ENCODE results near the gene CAPG.
"Not testable (repeated sequence)": the region's sequence is repeated elsewhere in the genome, so short reads cannot be mapped to it uniquely, and the experiment has no call there.

CAPG gene

GRCh38 chr2:85393836-85394235, 16.3 kb downstream of the CAPG start:
- Histone ChIP-seq H3K36me3 (replicated peaks) (no peaks in the 10 kb centered on the region; the same call in 1 of the 2 replicates), H3K9me3 (no peaks in the 10 kb centered on the region), H3K27me3 (ENCODE audit: low read depth) (no peaks in the 10 kb centered on the region), H3K4me1 (peaks cover 4% of the 10 kb centered on the region; the same call in 1 of the 2 replicates), H3K4me3 (no peak overlapping the region)
- in situ Hi-C loops (cut with MboI; ENCODE audit: low sequenced_read_pairs): no loop called here
- DNase-seq (ENCODE audit: low spot score in 2 of 2): no peak

- Histone ChIP-seq H3K4me3 (no peak overlapping the region), H3K27me3 (ENCODE audit: low read depth) (no peaks in the 10 kb centered on the region), H3K36me3 (replicated peaks) (peaks cover 4% of the 10 kb centered on the region), H3K4me1 (peaks cover 4% of the 10 kb centered on the region; the same call in 1 of the 2 replicates), H3K9me3 (no peaks in the 10 kb centered on the region)
- in situ Hi-C loops (cut with MboI; ENCODE audit: low sequenced_read_pairs): no loop called here
- DNase-seq (ENCODE audit: low spot score in 2 of 2): peak; percentile 27 to 81
Measured at GRCh38 chr2:85390941-85391669, 19.1 kb downstream of the CAPG start.

GRCh38 chr2:85388878-85389538, 21.2 kb downstream of the CAPG start:
- DNase-seq (ENCODE audit: low spot score in 2 of 2): peak in 1 of 2 experiments; percentile 2
- Histone ChIP-seq H3K36me3 (replicated peaks) (peaks cover 4% of the 10 kb centered on the region), H3K4me1 (peaks cover 4% of the 10 kb centered on the region; the same call in 1 of the 2 replicates), H3K4me3 (no peak overlapping the region), H3K9me3 (no peaks in the 10 kb centered on the region), H3K27me3 (ENCODE audit: low read depth) (no peaks in the 10 kb centered on the region)
- in situ Hi-C loops (cut with MboI; ENCODE audit: low sequenced_read_pairs): no loop called here

GRCh38 chr2:85387754-85388153, 22.4 kb downstream of the CAPG start:
- in situ Hi-C loops (cut with MboI; ENCODE audit: low sequenced_read_pairs): no loop called here
- H3K27me3 ChIP-seq (ENCODE audit: low read depth): no peaks in the 10 kb centered on the region
- no peaks in the 10 kb centered on the region for H3K9me3 ChIP-seq
- DNase-seq (ENCODE audit: low spot score in 2 of 2): no peak
- peaks cover 4% of the 10 kb centered on the region; the same call in 1 of the 2 replicates for H3K4me1 ChIP-seq
- H3K4me3 ChIP-seq: no peak overlapping the region
- peaks cover 4% of the 10 kb centered on the region for H3K36me3 ChIP-seq (replicated peaks)

GRCh38 chr2:85385746-85386145, 24.4 kb downstream of the CAPG start:
- no peak overlapping the region for H3K4me3 ChIP-seq
- peaks cover 4% of the 10 kb centered on the region; the same call in 1 of the 2 replicates for H3K4me1 ChIP-seq
- no peaks in the 10 kb centered on the region for H3K9me3 ChIP-seq
- in situ Hi-C loops (cut with MboI; ENCODE audit: low sequenced_read_pairs): no loop called here
- no peak for DNase-seq (ENCODE audit: low spot score in 2 of 2)
- no peaks in the 10 kb centered on the region for H3K27me3 ChIP-seq (ENCODE audit: low read depth)
- peaks cover 4% of the 10 kb centered on the region; the same call in 1 of the 2 replicates for H3K36me3 ChIP-seq (replicated peaks)

GRCh38 chr2:85383850-85384249, 26.3 kb downstream of the CAPG start:
- in situ Hi-C loops (cut with MboI; ENCODE audit: low sequenced_read_pairs): no loop called here
- Histone ChIP-seq H3K4me3 (no peak overlapping the region), H3K4me1 (peaks cover under 1% of the 10 kb centered on the region; the same call in 1 of the 2 replicates), H3K27me3 (ENCODE audit: low read depth) (no peaks in the 10 kb centered on the region), H3K36me3 (replicated peaks) (peaks cover 9% of the 10 kb centered on the region; the same call in 1 of the 2 replicates), H3K9me3 (no peaks in the 10 kb centered on the region)
- DNase-seq (ENCODE audit: low spot score in 2 of 2): no peak

- H3K4me3 ChIP-seq; in situ Hi-C loops (cut with MboI; ENCODE audit: low sequenced_read_pairs); H3K27me3 ChIP-seq (ENCODE audit: low read depth); H3K4me1 ChIP-seq; DNase-seq (ENCODE audit: low spot score in 2 of 2); H3K9me3 ChIP-seq; H3K36me3 ChIP-seq (replicated peaks): not testable (repeated sequence)
Measured at GRCh38 chr2:85383151-85383550, 27.0 kb downstream of the CAPG start.

GRCh38 chr2:85380048-85380447, 30.1 kb downstream of the CAPG start:
- no peaks in the 10 kb centered on the region for H3K27me3 ChIP-seq (ENCODE audit: low read depth)
- in situ Hi-C loops (cut with MboI; ENCODE audit: low sequenced_read_pairs): no loop called here
- H3K9me3 ChIP-seq: no peaks in the 10 kb centered on the region
- H3K4me1 ChIP-seq: no peaks in the 10 kb centered on the region; the same call in 1 of the 2 replicates
- no peak overlapping the region for H3K4me3 ChIP-seq
- peaks cover 8% of the 10 kb centered on the region for H3K36me3 ChIP-seq (replicated peaks)
- DNase-seq (ENCODE audit: low spot score in 2 of 2): no peak

- no peak for DNase-seq (ENCODE audit: low spot score in 2 of 2)
- H3K4me1 ChIP-seq: no peaks in the 10 kb centered on the region; the same call in 1 of the 2 replicates
- in situ Hi-C loops (cut with MboI; ENCODE audit: low sequenced_read_pairs): no loop called here
- H3K4me3 ChIP-seq: no peak overlapping the region
- H3K9me3 ChIP-seq: no peaks in the 10 kb centered on the region
- H3K27me3 ChIP-seq (ENCODE audit: low read depth): no peaks in the 10 kb centered on the region
- H3K36me3 ChIP-seq (replicated peaks): peaks cover 8% of the 10 kb centered on the region
Measured at GRCh38 chr2:85378257-85378656, 31.9 kb downstream of the CAPG start.

GRCh38 chr2:85377083-85377482, 33.1 kb downstream of the CAPG start:
- Histone ChIP-seq H3K4me1 (no peaks in the 10 kb centered on the region; the same call in 1 of the 2 replicates), H3K36me3 (replicated peaks) (peaks cover 8% of the 10 kb centered on the region), H3K4me3 (no peak overlapping the region), H3K9me3 (no peaks in the 10 kb centered on the region), H3K27me3 (ENCODE audit: low read depth) (no peaks in the 10 kb centered on the region)
- in situ Hi-C loops (cut with MboI; ENCODE audit: low sequenced_read_pairs): no loop called here
- no peak for DNase-seq (ENCODE audit: low spot score in 2 of 2)

GRCh38 chr2:85376291-85377065, 33.7 kb downstream of the CAPG start:
- in situ Hi-C loops (cut with MboI; ENCODE audit: low sequenced_read_pairs): no loop called here
- Histone ChIP-seq H3K4me3 (no peak overlapping the region), H3K9me3 (no peaks in the 10 kb centered on the region), H3K4me1 (no peaks in the 10 kb centered on the region; the same call in 1 of the 2 replicates), H3K27me3 (ENCODE audit: low read depth) (no peaks in the 10 kb centered on the region), H3K36me3 (replicated peaks) (peaks cover 8% of the 10 kb centered on the region)
- no peak for DNase-seq (ENCODE audit: low spot score in 2 of 2)

GRCh38 chr2:85371045-85371444, 39.1 kb downstream of the CAPG start:
- in situ Hi-C loops (cut with MboI; ENCODE audit: low sequenced_read_pairs): no loop called here
- Histone ChIP-seq H3K36me3 (replicated peaks) (no peaks in the 10 kb centered on the region), H3K4me3 (no peak overlapping the region), H3K4me1 (no peaks in the 10 kb centered on the region), H3K9me3 (no peaks in the 10 kb centered on the region), H3K27me3 (ENCODE audit: low read depth) (no peaks in the 10 kb centered on the region)
- DNase-seq (ENCODE audit: low spot score in 2 of 2): no peak

GRCh38 chr2:85369500-85369899, 40.7 kb downstream of the CAPG start:
- Histone ChIP-seq H3K4me1 (no peaks in the 10 kb centered on the region), H3K36me3 (replicated peaks) (no peaks in the 10 kb centered on the region), H3K9me3 (no peaks in the 10 kb centered on the region), H3K4me3 (no peak overlapping the region), H3K27me3 (ENCODE audit: low read depth) (no peaks in the 10 kb centered on the region)
- no peak for DNase-seq (ENCODE audit: low spot score in 2 of 2)
- in situ Hi-C loops (cut with MboI; ENCODE audit: low sequenced_read_pairs): no loop called here

All from HAP-1 (cell line).